ENCODE measurements around the gene PLEKHM3. TPM values are rescaled to one million over a fixed set of nuclear protein-coding genes. Genes with fewer than 3 reads are reported as not detected.

The PLEKHM3 gene
- total and polyA plus RNA-seq, 2 of the 13 experiments (the other 11 are each of a cell fraction or from before 2014, with no cell fraction given): 4.5 to 4.7 TPM

DNA sequence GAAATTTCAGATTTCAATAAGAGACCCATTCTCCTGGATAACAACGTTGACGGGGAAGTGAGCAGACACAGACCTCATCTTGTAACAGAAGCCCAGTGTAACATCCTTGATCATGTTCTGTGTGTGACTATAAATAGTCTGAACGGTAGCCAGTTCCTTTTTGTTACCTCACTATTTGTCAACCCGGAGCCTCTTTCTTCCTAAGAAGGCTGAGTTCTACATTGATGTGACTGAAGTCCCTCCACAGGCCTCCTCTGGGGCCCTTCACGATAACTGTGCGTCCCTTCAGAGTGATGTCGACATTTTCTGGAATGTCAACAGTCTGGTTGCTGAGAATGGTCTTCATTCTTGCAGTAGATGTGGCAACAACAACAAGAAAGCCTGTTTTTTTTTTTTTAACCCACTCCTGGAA is 6.3 kb upstream of the PLEKHM3 start (continued):
- TF ChIP-seq LRRFIP1 (CRISPR knock-in tag; conservative IDR thresholded peaks at IDR 0.05) (no peak), ZNF232 (CRISPR knock-in tag; IDR thresholded peaks at IDR 0.05; ENCODE audit: borderline replicate concordance) (no peak), RAD51 (IDR thresholded peaks at IDR 0.05; ENCODE audit: borderline replicate concordance) (no peak), ZNF709 (CRISPR knock-in tag; IDR thresholded peaks at IDR 0.05) (no peak), ZNF777 (CRISPR knock-in tag; IDR thresholded peaks at IDR 0.05) (no peak), KLF6 (CRISPR knock-in tag; IDR thresholded peaks at IDR 0.05) (no peak), MLLT10 (CRISPR knock-in tag; IDR thresholded peaks at IDR 0.05) (no peak), SMARCE1 (IDR thresholded peaks at IDR 0.05; ENCODE audit: borderline replicate concordance) (no peak), ZNF670 (CRISPR knock-in tag; IDR thresholded peaks at IDR 0.05; ENCODE audit: borderline replicate concordance) (no peak), ARNT2 (CRISPR knock-in tag; IDR thresholded peaks at IDR 0.05; ENCODE audit: low read depth) (peak; percentile 61; the same call in 1 of the 2 replicates), ZFX (CRISPR knock-in tag; IDR thresholded peaks at IDR 0.05; ENCODE audit: low read depth) (peak; percentile 56), HMG20A (CRISPR knock-in tag; IDR thresholded peaks at IDR 0.05; ENCODE audit: borderline replicate concordance) (peak; percentile 88), ZHX1 (CRISPR knock-in tag; IDR thresholded peaks at IDR 0.05; ENCODE audit: low read depth) (no peak), ZSCAN25 (CRISPR knock-in tag; IDR thresholded peaks at IDR 0.05) (no peak), ZBTB21 (CRISPR knock-in tag; IDR thresholded peaks at IDR 0.05) (no peak), ZNF563 (CRISPR knock-in tag; IDR thresholded peaks at IDR 0.05) (no peak)
- TF ChIP-seq, protein P1, sequence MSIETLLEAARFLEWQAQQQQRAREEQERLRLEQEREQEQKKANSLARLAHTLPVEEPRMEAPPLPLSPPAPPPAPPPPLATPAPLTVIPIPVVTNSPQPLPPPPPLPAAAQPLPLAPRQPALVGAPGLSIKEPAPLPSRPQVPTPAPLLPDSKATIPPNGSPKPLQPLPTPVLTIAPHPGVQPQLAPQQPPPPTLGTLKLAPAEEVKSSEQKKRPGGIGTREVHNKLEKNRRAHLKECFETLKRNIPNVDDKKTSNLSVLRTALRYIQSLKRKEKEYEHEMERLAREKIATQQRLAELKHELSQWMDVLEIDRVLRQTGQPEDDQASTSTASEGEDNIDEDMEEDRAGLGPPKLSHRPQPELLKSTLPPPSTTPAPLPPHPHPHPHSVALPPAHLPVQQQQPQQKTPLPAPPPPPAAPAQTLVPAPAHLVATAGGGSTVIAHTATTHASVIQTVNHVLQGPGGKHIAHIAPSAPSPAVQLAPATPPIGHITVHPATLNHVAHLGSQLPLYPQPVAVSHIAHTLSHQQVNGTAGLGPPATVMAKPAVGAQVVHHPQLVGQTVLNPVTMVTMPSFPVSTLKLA (IDR thresholded peaks at IDR 0.05): no peak
- TF ChIP-seq, protein P2, sequence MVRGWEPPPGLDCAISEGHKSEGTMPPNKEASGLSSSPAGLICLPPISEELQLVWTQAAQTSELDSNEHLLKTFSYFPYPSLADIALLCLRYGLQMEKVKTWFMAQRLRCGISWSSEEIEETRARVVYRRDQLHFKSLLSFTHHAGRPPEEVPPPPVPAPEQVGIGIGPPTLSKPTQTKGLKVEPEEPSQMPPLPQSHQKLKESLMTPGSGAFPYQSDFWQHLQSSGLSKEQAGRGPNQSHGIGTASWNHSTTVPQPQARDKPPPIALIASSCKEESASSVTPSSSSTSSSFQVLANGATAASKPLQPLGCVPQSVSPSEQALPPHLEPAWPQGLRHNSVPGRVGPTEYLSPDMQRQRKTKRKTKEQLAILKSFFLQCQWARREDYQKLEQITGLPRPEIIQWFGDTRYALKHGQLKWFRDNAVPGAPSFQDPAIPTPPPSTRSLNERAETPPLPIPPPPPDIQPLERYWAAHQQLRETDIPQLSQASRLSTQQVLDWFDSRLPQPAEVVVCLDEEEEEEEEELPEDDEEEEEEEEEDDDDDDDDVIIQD (CRISPR knock-in tag; IDR thresholded peaks at IDR 0.05; ENCODE audit: low read depth): no peak

All from HepG2 (cell line).